Trophoblast cell (in vitro differentiated cells and primary cell): Measurements from ENCODE around the gene WFS1.

ENCODE experiments used
- DNase-seq, 2 donors: peaks; one replicate each; pipeline ENCODE4 v3.0.0-alpha.2; 2016
- H2AFZ ChIP-seq: 2 replicates; pipeline ENCODE4 v1.6.1; 2013; ENCODE audit warnings: low read length, moderate library complexity, mild to moderate bottlenecking; ENCODE audit not compliant: insufficient read depth, poor library complexity
- H2AK5ac ChIP-seq: 2 replicates; pipeline ENCODE4 v1.6.1; 2013; ENCODE audit warnings: mild to moderate bottlenecking, low read length
- H2BK120ac ChIP-seq: 2 replicates; pipeline ENCODE4 v1.6.1; 2013; ENCODE audit warnings: low read length, mild to moderate bottlenecking, moderate library complexity; ENCODE audit not compliant: insufficient read depth, poor library complexity
- H2BK12ac ChIP-seq: 2 replicates; pipeline ENCODE4 v1.6.1; 2013; ENCODE audit warnings: mild to moderate bottlenecking, low read length, moderate library complexity
- H2BK5ac ChIP-seq: 2 replicates; pipeline ENCODE4 v1.6.1; 2013; ENCODE audit warnings: low read length, low read depth, moderate library complexity, mild to moderate bottlenecking; ENCODE audit not compliant: poor library complexity
- H3K14ac ChIP-seq: 2 replicates; pipeline ENCODE4 v1.6.1; 2013; ENCODE audit warnings: mild to moderate bottlenecking, low read length
- H3K18ac ChIP-seq: 2 replicates; pipeline ENCODE4 v1.6.1; 2013; ENCODE audit warnings: mild to moderate bottlenecking, low read length
- H3K23ac ChIP-seq: 2 replicates; pipeline ENCODE4 v1.6.1; 2013; ENCODE audit warnings: low read length
- H3K27ac ChIP-seq: 2 replicates; pipeline ENCODE4 v1.5.1; 2013; ENCODE audit warnings: low read depth, mild to moderate bottlenecking, inconsistent platforms, low read length, moderate library complexity
- H3K27me3 ChIP-seq: 2 replicates; pipeline ENCODE4 v1.6.1; 2013; ENCODE audit warnings: inconsistent platforms, mild to moderate bottlenecking, low read length, moderate library complexity; ENCODE audit not compliant: insufficient read depth
- H3K36me3 ChIP-seq, 2 experiments: 1 replicate in 1 of 2; 2 replicates in 1 of 2; pipeline ENCODE4 v1.6.1; 2013; ENCODE audit warnings: low read length in 2 of 2, mild to moderate bottlenecking in 2 of 2, moderate library complexity in 1 of 2; ENCODE audit not compliant: insufficient read depth in 2 of 2, control insufficient read depth in 1 of 2
- H3K4ac ChIP-seq: 2 replicates; pipeline ENCODE4 v1.6.1; 2013; ENCODE audit warnings: low read depth, mild to moderate bottlenecking, low read length, moderate library complexity
- H3K4me1 ChIP-seq, 2 experiments: 1 replicate in 1 of 2; 2 replicates in 1 of 2; pipeline ENCODE4 v1.6.1; 2013; ENCODE audit warnings: low read length in 2 of 2, mild to moderate bottlenecking in 2 of 2, moderate library complexity in 1 of 2; ENCODE audit not compliant: insufficient read depth in 2 of 2, control insufficient read depth in 1 of 2
- H3K4me2 ChIP-seq: 2 replicates; pipeline ENCODE4 v1.6.1; 2013; ENCODE audit warnings: inconsistent platforms, mild to moderate bottlenecking, low read length, moderate library complexity
- H3K4me3 ChIP-seq: 2 replicates; pipeline ENCODE4 v1.5.1; 2013; ENCODE audit warnings: mild to moderate bottlenecking, low read depth, low read length, inconsistent platforms
- H3K79me1 ChIP-seq: one replicate; pipeline ENCODE4 v1.6.1; 2013; ENCODE audit warnings: low read length
- H3K79me2 ChIP-seq: 2 replicates; pipeline ENCODE4 v1.6.1; 2013; ENCODE audit warnings: low read length, mild to moderate bottlenecking; ENCODE audit not compliant: control insufficient read depth, insufficient read depth, poor library complexity
- H3K9ac ChIP-seq: 2 replicates; pipeline ENCODE4 v1.6.1; 2013; ENCODE audit warnings: mild to moderate bottlenecking, low read length
- H3K9me3 ChIP-seq: 2 replicates; pipeline ENCODE4 v1.6.1; 2013; ENCODE audit warnings: low read depth, mild to moderate bottlenecking, control low read depth, inconsistent platforms, low read length; ENCODE audit not compliant: insufficient read depth
- H4K12ac ChIP-seq: 2 replicates; pipeline ENCODE4 v1.6.1; 2013; ENCODE audit warnings: low read depth, mild to moderate bottlenecking, low read length, moderate library complexity
- H4K8ac ChIP-seq: 2 replicates; pipeline ENCODE4 v1.6.1; 2013; ENCODE audit warnings: low read depth, mild to moderate bottlenecking, low read length, moderate library complexity
- H4K91ac ChIP-seq: one replicate; pipeline ENCODE4 v1.6.1; 2013; ENCODE audit warnings: low read depth, mild to moderate bottlenecking, low read length, moderate library complexity
- WGBS: extraction: QIAGEN DNeasy Blood & Tissue Kit; methylation state at CpG from one replicate; pipeline ENCODE4 v1.1.7; 2013; ENCODE audit warnings: missing lambda C conversion rate; ENCODE audit not compliant: insufficient read length, insufficient coverage; ENCODE audit errors: extremely low coverage; 5-methylcytosine and 5-hydroxymethylcytosine counted together

Gene WFS1

DNA sequence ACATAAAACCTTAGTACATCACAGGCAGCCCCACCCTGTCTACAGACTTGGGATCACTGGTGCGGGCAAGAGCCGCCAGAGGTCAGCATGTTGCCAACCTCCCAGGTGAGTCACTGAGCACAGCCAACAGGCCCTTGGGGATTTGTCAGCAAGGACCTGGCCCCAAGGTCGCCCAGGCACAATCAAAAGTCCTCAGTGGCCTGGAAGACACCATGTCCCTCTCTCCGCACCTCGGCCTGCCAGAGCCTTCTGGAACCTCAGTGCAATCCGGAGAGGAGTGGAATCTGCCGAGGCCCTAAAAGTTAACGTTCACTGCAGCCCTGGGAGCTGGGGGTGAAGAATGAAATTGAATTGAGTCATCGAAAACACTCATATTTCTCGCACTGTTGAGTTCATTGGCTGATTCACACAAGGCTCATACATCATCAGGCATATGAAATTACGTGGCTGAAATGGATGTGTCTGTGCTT, 74.3 kb downstream of the WFS1 start:
- no peak overlapping the region for H3K23ac ChIP-seq
- no peak overlapping the region for H3K18ac ChIP-seq
- H3K14ac ChIP-seq: no peak overlapping the region
- H4K12ac ChIP-seq: no peak overlapping the region
- H3K79me2 ChIP-seq: no peaks in the 10 kb centered on the region
- H3K36me3 ChIP-seq: no peaks in the 10 kb centered on the region
- no peak overlapping the region for H3K4me2 ChIP-seq
- H4K91ac ChIP-seq: no peak overlapping the region
- H3K27ac ChIP-seq: no peak overlapping the region
- H2BK5ac ChIP-seq: no peak overlapping the region
- H2AK5ac ChIP-seq: no peak overlapping the region
- H3K79me1 ChIP-seq: no peaks in the 10 kb centered on the region
- H3K9me3 ChIP-seq: peaks cover 6% of the 10 kb centered on the region
- H2BK12ac ChIP-seq: no peak overlapping the region
- H2BK120ac ChIP-seq: no peak overlapping the region
- H3K4me3 ChIP-seq: no peak overlapping the region
- H2AFZ ChIP-seq: no peak overlapping the region
- H3K9ac ChIP-seq: no peak overlapping the region
- peak; percentile 51 to 56 for DNase-seq
- WGBS: no CpG with 5 or more reads among the region's 11 CpGs
- no peaks in the 10 kb centered on the region for H3K4me1 ChIP-seq
- no peaks in the 10 kb centered on the region for H3K27me3 ChIP-seq
- no peak overlapping the region for H3K4ac ChIP-seq
- H4K8ac ChIP-seq: no peak overlapping the region

DNA sequence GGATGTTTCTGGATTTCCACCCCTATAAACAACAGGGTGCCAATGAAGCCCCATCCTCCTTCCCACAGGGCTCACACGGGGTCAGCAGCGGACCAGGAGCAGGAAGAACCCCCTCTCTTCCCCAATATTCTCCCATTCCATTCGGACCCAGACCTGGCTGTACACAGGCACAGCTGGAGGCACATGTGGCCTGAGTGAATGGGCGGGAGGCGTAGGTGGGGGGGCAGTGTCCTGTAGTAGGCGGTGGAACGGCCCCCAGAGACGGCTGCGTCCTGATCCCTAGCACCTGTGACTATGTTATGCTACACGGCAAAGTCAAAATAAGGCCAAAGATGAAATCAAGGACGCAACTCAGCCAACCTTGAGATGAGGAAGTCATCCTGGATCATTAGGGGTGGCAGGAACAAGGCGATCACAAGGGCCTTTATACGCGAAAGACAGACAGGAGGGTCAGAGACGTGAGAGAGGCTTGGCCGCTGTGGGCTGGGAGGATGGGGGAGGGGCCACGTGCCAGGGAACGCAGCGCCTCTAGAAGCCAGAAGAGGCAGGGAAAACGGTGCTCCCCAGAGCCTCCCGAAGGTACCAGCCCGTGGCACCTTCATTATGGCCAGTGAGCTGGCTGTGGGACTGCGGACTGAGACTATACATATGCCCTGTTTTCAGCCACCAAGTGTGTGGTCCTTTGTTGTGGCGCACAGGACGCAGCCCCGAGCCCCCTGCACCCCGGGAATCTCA, 75.6 kb downstream of the WFS1 start:
- no peak overlapping the region for H4K91ac ChIP-seq
- H3K4me1 ChIP-seq: no peaks in the 10 kb centered on the region
- no peak overlapping the region for H2BK12ac ChIP-seq
- peaks cover 6% of the 10 kb centered on the region for H3K9me3 ChIP-seq
- H2BK5ac ChIP-seq: no peak overlapping the region
- no peaks in the 10 kb centered on the region for H3K27me3 ChIP-seq
- H2AK5ac ChIP-seq: no peak overlapping the region
- H2BK120ac ChIP-seq: no peak overlapping the region
- no peak overlapping the region for H3K4ac ChIP-seq
- H4K8ac ChIP-seq: no peak overlapping the region
- WGBS: no CpG with 5 or more reads among the region's 27 CpGs
- no peak overlapping the region for H3K23ac ChIP-seq
- no peak overlapping the region for H2AFZ ChIP-seq
- no peak for DNase-seq
- H3K9ac ChIP-seq: no peak overlapping the region
- H4K12ac ChIP-seq: no peak overlapping the region
- H3K79me2 ChIP-seq: no peaks in the 10 kb centered on the region
- H3K14ac ChIP-seq: no peak overlapping the region
- H3K4me3 ChIP-seq: no peak overlapping the region
- no peaks in the 10 kb centered on the region for H3K36me3 ChIP-seq
- H3K79me1 ChIP-seq: no peaks in the 10 kb centered on the region
- H3K4me2 ChIP-seq: no peak overlapping the region
- no peak overlapping the region for H3K27ac ChIP-seq
- no peak overlapping the region for H3K18ac ChIP-seq

DNA sequence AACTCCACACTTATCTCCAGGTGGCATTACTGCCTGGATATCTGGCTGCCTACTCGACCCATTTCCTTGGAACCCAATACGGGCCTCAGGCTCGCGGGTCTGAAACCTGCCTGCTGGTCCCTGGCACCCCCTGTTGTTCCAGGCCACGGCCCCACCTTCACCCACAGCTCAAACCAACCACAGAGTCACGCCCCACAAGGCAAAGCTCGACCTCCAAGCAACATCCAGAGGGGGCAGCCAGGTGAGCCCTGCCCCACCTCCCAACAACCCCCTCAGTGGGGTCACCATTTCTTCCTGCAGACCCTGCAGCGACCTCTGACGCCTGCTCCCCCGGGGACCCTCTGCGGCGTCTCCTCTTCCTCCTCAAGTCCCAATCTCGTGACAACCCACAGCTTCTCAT, 76.2 kb downstream of the WFS1 start:
- no peak overlapping the region for H3K18ac ChIP-seq
- H4K12ac ChIP-seq: no peak overlapping the region
- H2BK120ac ChIP-seq: no peak overlapping the region
- no peak overlapping the region for H3K4me2 ChIP-seq
- H3K27me3 ChIP-seq: no peaks in the 10 kb centered on the region
- no peaks in the 10 kb centered on the region for H3K4me1 ChIP-seq
- no peak overlapping the region for H3K4ac ChIP-seq
- no peak overlapping the region for H3K4me3 ChIP-seq
- no peak overlapping the region for H2AK5ac ChIP-seq
- H2BK5ac ChIP-seq: no peak overlapping the region
- peaks cover 8% of the 10 kb centered on the region for H3K9me3 ChIP-seq
- H3K36me3 ChIP-seq: no peaks in the 10 kb centered on the region
- H3K27ac ChIP-seq: no peak overlapping the region
- no peak overlapping the region for H4K91ac ChIP-seq
- no peak overlapping the region for H3K9ac ChIP-seq
- no peak overlapping the region for H2AFZ ChIP-seq
- H3K79me1 ChIP-seq: no peaks in the 10 kb centered on the region
- no peak overlapping the region for H3K14ac ChIP-seq
- no peaks in the 10 kb centered on the region for H3K79me2 ChIP-seq
- no peak for DNase-seq
- no CpG with 5 or more reads among the region's 13 CpGs for WGBS
- no peak overlapping the region for H4K8ac ChIP-seq
- H3K23ac ChIP-seq: no peak overlapping the region
- H2BK12ac ChIP-seq: no peak overlapping the region

DNA sequence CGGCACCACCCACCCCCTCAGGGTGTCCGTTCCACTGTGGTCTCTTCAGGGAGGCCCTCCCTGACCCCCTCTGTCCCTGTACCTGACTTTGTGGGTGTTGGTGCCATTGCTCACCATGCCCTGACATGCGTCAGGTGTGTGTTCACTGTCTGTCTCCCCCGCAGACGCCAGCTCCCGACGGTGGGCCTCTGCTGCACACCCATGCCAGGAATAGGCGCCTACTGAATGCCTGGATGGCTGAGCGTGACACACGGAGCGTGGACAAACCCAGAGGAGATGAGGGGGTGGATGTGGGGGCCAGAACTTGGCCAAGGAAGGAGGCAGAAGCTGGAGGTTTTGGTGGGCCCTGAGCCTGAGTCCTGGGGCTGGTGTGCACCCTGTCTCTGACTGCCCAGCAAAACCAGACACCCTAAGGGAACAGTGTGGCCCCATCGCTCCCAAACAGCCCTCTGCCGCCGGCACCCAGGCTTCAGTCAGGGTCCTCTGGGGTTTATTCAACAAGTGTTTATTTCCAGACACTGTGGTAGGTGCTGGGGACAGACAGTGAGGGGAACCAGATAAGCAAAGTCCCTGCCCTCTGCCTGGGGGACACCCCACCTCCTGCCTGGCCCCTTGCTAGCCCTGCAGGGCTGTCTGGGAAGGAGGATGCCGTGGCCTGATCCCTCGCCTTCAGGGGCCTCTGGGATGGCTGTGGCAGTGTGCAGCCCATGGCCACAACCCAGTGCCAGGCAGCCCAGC, 76.9 kb downstream of the WFS1 start:
- no peak overlapping the region for H2BK5ac ChIP-seq
- no peak overlapping the region for H2BK120ac ChIP-seq
- no peak overlapping the region for H4K12ac ChIP-seq
- H3K9me3 ChIP-seq: peaks cover 8% of the 10 kb centered on the region
- H3K9ac ChIP-seq: no peak overlapping the region
- no peaks in the 10 kb centered on the region for H3K4me1 ChIP-seq
- no peaks in the 10 kb centered on the region for H3K36me3 ChIP-seq
- no peak overlapping the region for H3K23ac ChIP-seq
- H2AFZ ChIP-seq: no peak overlapping the region
- no peak overlapping the region for H3K14ac ChIP-seq
- no peak overlapping the region for H3K27ac ChIP-seq
- H3K27me3 ChIP-seq: no peaks in the 10 kb centered on the region
- no peaks in the 10 kb centered on the region for H3K79me2 ChIP-seq
- H2AK5ac ChIP-seq: no peak overlapping the region
- H3K4me3 ChIP-seq: peak overlapping the region; percentile 20
- no CpG with 5 or more reads among the region's 16 CpGs for WGBS
- H3K18ac ChIP-seq: no peak overlapping the region
- no peak overlapping the region for H4K91ac ChIP-seq
- no peak overlapping the region for H3K4me2 ChIP-seq
- no peak overlapping the region for H2BK12ac ChIP-seq
- no peak for DNase-seq
- no peak overlapping the region for H3K4ac ChIP-seq
- no peak overlapping the region for H4K8ac ChIP-seq
- H3K79me1 ChIP-seq: no peaks in the 10 kb centered on the region
